Liver (tissue), 9 donors: ENCODE data around the gene PRG2. TPM values are rescaled to one million over a fixed set of nuclear protein-coding genes. Genes with fewer than 3 reads are reported as not detected.

Source experiments
- DNase-seq: peaks from one replicate; pipeline ENCODE4 v3.0.0-alpha.2; 2017; ENCODE audit warnings: low spot score
- H3K27ac ChIP-seq, 2 donors: one replicate each; pipeline ENCODE4 v1.7.0; 2013; ENCODE audit warnings: inconsistent platforms in 2 of 2, low read length in 2 of 2, control low read depth in 1 of 2, low read depth in 1 of 2, mild to moderate bottlenecking in 1 of 2
- H3K27me3 ChIP-seq, 4 donors: one replicate each; pipeline versions ENCODE4 v1.6.1 to v1.7.0; 2013; ENCODE audit warnings: low read length in 3 of 4, inconsistent platforms in 1 of 4, mild to moderate bottlenecking in 1 of 4, moderate library complexity in 1 of 4; ENCODE audit not compliant: control insufficient read depth in 4 of 4, insufficient read depth in 4 of 4
- H3K36me3 ChIP-seq, 4 donors: one replicate each; pipeline versions ENCODE4 v1.6.1 to v1.7.0; 2013; ENCODE audit warnings: low read length in 3 of 4, mild to moderate bottlenecking in 3 of 4, low read depth in 1 of 4, moderate library complexity in 1 of 4; ENCODE audit not compliant: control insufficient read depth in 4 of 4, insufficient read depth in 3 of 4
- H3K4me1 ChIP-seq, 4 donors: one replicate each; pipeline versions ENCODE4 v1.6.1 to v1.7.0; 2013; ENCODE audit warnings: low read length in 3 of 4, mild to moderate bottlenecking in 3 of 4, moderate library complexity in 1 of 4; ENCODE audit not compliant: control insufficient read depth in 4 of 4, insufficient read depth in 4 of 4
- H3K4me3 ChIP-seq, 3 donors: one replicate each; pipeline versions ENCODE4 v1.6.1 to v1.7.0; 2013; ENCODE audit warnings: low read length in 3 of 3, control low read depth in 1 of 3, low read depth in 1 of 3, mild to moderate bottlenecking in 1 of 3
- H3K9ac ChIP-seq, 2 donors: one replicate each; pipeline ENCODE4 v1.7.0; 2013; ENCODE audit warnings: low read length in 2 of 2, mild to moderate bottlenecking in 2 of 2, moderate library complexity in 2 of 2, control low read depth in 1 of 2, low read depth in 1 of 2
- H3K9me3 ChIP-seq, 4 donors: one replicate each; pipeline versions ENCODE4 v1.6.1 to v1.7.0; 2013; ENCODE audit warnings: low read length in 3 of 4; ENCODE audit not compliant: control insufficient read depth in 4 of 4
- CTCF ChIP-seq: fragments of 150-350 bp; IDR thresholded peaks from 2 replicates; pipeline ENCODE4 v1.5.1; 2017; ENCODE audit warnings: improper control_type of control experiment, low read depth, low read length; ENCODE audit not compliant: missing input control
- FOXA1 ChIP-seq: IDR thresholded peaks from 2 replicates; pipeline ENCODE4 v1.6.1; 2016; ENCODE audit warnings: antibody characterized with exemption
- FOXA2 ChIP-seq: IDR thresholded peaks from 2 replicates; pipeline ENCODE4 v1.6.1; 2016; ENCODE audit warnings: antibody characterized with exemption
- GABPA ChIP-seq, 2 donors: IDR thresholded peaks in 1 of 2; conservative IDR thresholded peaks in 1 of 2; 2 replicates each; pipeline ENCODE4 v1.6.1; 2016; ENCODE audit warnings: antibody characterized with exemption in 2 of 2, mild to moderate bottlenecking in 1 of 2, moderate library complexity in 1 of 2
- HNF4A ChIP-seq, 2 donors: conservative IDR thresholded peaks; 2 replicates each; pipeline ENCODE4 v1.6.1; 2016; ENCODE audit warnings: antibody characterized with exemption in 2 of 2, mild to moderate bottlenecking in 2 of 2
- HNF4G ChIP-seq: IDR thresholded peaks from 2 replicates; pipeline ENCODE4 v1.6.1; 2016; ENCODE audit warnings: antibody characterized with exemption
- JUND ChIP-seq, 2 donors: IDR thresholded peaks; 2 replicates each; pipeline ENCODE4 v1.6.1; 2016; ENCODE audit warnings: antibody characterized with exemption in 2 of 2
- MAX ChIP-seq: IDR thresholded peaks from 2 replicates; pipeline ENCODE4 v1.6.1; 2016; ENCODE audit warnings: antibody characterized with exemption
- NR2F2 ChIP-seq: IDR thresholded peaks from 2 replicates; pipeline ENCODE4 v1.6.1; 2016; ENCODE audit warnings: antibody characterized with exemption
- RAD21 ChIP-seq, 2 donors: IDR thresholded peaks; 2 replicates each; pipeline ENCODE4 v1.6.1; 2016; ENCODE audit warnings: antibody characterized with exemption in 2 of 2, mild to moderate bottlenecking in 2 of 2
- REST ChIP-seq: IDR thresholded peaks from 2 replicates; pipeline ENCODE4 v1.6.1; 2016; ENCODE audit warnings: antibody characterized with exemption, mild to moderate bottlenecking
- RXRA ChIP-seq, 2 donors: IDR thresholded peaks; 2 replicates each; pipeline ENCODE4 v1.6.1; 2017 to 2018; ENCODE audit warnings: antibody characterized with exemption in 2 of 2, mild to moderate bottlenecking in 1 of 2
- SP1 ChIP-seq: IDR thresholded peaks from 2 replicates; pipeline ENCODE4 v1.6.1; 2018; ENCODE audit warnings: antibody characterized with exemption, mild to moderate bottlenecking
- TAF1 ChIP-seq: conservative IDR thresholded peaks from 2 replicates; pipeline ENCODE4 v1.6.1; 2016; ENCODE audit warnings: antibody characterized with exemption, mild to moderate bottlenecking
- YY1 ChIP-seq: IDR thresholded peaks from 2 replicates; pipeline ENCODE4 v1.6.1; 2016; ENCODE audit warnings: antibody characterized with exemption, mild to moderate bottlenecking
- ZBTB33 ChIP-seq: IDR thresholded peaks from 2 replicates; pipeline ENCODE4 v1.6.1; 2016; ENCODE audit warnings: antibody characterized with exemption
- WGBS: extraction: QIAGEN DNeasy Blood & Tissue Kit; methylation state at CpG from one replicate; pipeline ENCODE4 v1.1.7; 2013; 5-methylcytosine and 5-hydroxymethylcytosine counted together
- polyA plus RNA-seq, 2 donors: library from polyadenylated mRNA; stranded (reverse) in 1 of 2; unstranded in 1 of 2; fragments of 200-250 nt in 1 of 2; fragments of >200 nt in 1 of 2; fragmentation: Nextera tagmentation in 1 of 2; extraction: Ambion mirVana in 1 of 2; gene quantifications; one replicate each; pipeline versions ENCODE4 v1.2.1 to v1.2.3, GENCODE V29; 2013 to 2015
- total RNA-seq, 2 donors: library from RNA; depleted of rRNA; stranded (reverse); fragments of >200 nt; gene quantifications; one replicate each; pipeline ENCODE4 v1.2.3, GENCODE V29; 2014
- donor health status: healthy.
- donor health status: healthy.
- donor health status: healthy.
- donor health status: healthy.
- donor health status: healthy.

PRG2 gene
- total and polyA plus RNA-seq, 4 donors: 0.74 to 24.2 (median 1.2) TPM; not detected in 1

GRCh38 chr11:57343825-57344224, 46.6 kb downstream of the PRG2 start:
- DNase-seq: no peak
- H3K9me3 ChIP-seq: no peaks in the 10 kb centered on the region
- H3K27me3 ChIP-seq: no peaks in the 10 kb centered on the region
- H3K36me3 ChIP-seq: no peaks in the 10 kb centered on the region
- TF ChIP-seq MAX (no peak), TAF1 (no peak), JUND (IDR thresholded peaks at IDR 0.05) (no peak)
- H3K4me1 ChIP-seq: peaks cover 0 to 4% (median 3%) of the 10 kb centered on the region in 4 donors
- no peak overlapping the region for H3K27ac ChIP-seq
- H3K9ac ChIP-seq: no peak overlapping the region
- no peak overlapping the region for H3K4me3 ChIP-seq
- WGBS: 86% methylated on average over 7 of the region's 7 CpGs

GRCh38 chr11:57342702-57343101, 47.7 kb downstream of the PRG2 start:
- Histone ChIP-seq H3K36me3 (no peaks in the 10 kb centered on the region), H3K9ac (no peak overlapping the region), H3K9me3 (no peaks in the 10 kb centered on the region), H3K4me1 (peaks cover 0 to 4% (median 3%) of the 10 kb centered on the region in 4 donors), H3K4me3 (no peak overlapping the region), H3K27ac (no peak overlapping the region), H3K27me3 (no peaks in the 10 kb centered on the region)
- TF ChIP-seq MAX (no peak), NR2F2 (no peak), GABPA (IDR thresholded peaks at IDR 0.05 in 1 of 2, conservative IDR thresholded peaks at IDR 0.05 in 1 of 2) (no peak), ZBTB33 (no peak), SP1 (no peak), FOXA1 (no peak), HNF4A (conservative IDR thresholded peaks at IDR 0.05) (no peak), RXRA (IDR thresholded peaks at IDR 0.05) (no peak), HNF4G (no peak), RAD21 (IDR thresholded peaks at IDR 0.05) (no peak), REST (no peak), FOXA2 (no peak), YY1 (no peak), CTCF (no peak), TAF1 (no peak)
- WGBS: 93% methylated on average over 11 of the region's 11 CpGs
- DNase-seq: no peak
